GM21737 (cell line): ENCODE data around the gene BMPER.

Experiments
- ATAC-seq: cut with Tn5 transposase; IDR thresholded peaks from one replicate; pipeline ENCODE4 v1.9.1; 2021; ENCODE audit warnings: mild to moderate bottlenecking, moderate library complexity; ENCODE audit not compliant: unreplicated experiment

Gene BMPER

GRCh38 chr7:33887266-33887975 lies 17.9 kb upstream of the BMPER start:
- ATAC-seq: no peak

GRCh38 chr7:33888166-33888565 lies 17.2 kb upstream of the BMPER start:
- ATAC-seq: no peak

- ATAC-seq: no peak
Observed at GRCh38 chr7:33892945-33893344, 12.4 kb upstream of the BMPER start.

- no peak for ATAC-seq
Observed at GRCh38 chr7:33893377-33893776, 12.0 kb upstream of the BMPER start.

GRCh38 chr7:33895025-33895804 lies 10.1 kb upstream of the BMPER start:
- ATAC-seq: peak; percentile 91

GRCh38 chr7:33900501-33900900 lies 4.8 kb upstream of the BMPER start:
- no peak for ATAC-seq

- ATAC-seq: no peak
Observed at GRCh38 chr7:33901199-33901598, 4.1 kb upstream of the BMPER start.

GRCh38 chr7:33901847-33902246 lies 3.5 kb upstream of the BMPER start:
- no peak for ATAC-seq

GRCh38 chr7:33902746-33903145 lies 2.6 kb upstream of the BMPER start:
- ATAC-seq: no peak

- ATAC-seq: no peak
Observed at GRCh38 chr7:33903791-33904680, 1.3 kb upstream of the BMPER start.

GRCh38 chr7:33904681-33905388 lies 504 bp upstream of the BMPER start:
- no peak for ATAC-seq

- ATAC-seq: no peak
Observed at GRCh38 chr7:33906697-33907096, 1.4 kb downstream of the BMPER start.

GRCh38 chr7:33907625-33908024 lies 2.3 kb downstream of the BMPER start:
- no peak for ATAC-seq

- ATAC-seq: no peak
Observed at GRCh38 chr7:33909318-33909717, 4.0 kb downstream of the BMPER start.

- ATAC-seq: no peak
Observed at GRCh38 chr7:33909755-33910154, 4.4 kb downstream of the BMPER start.

GRCh38 chr7:33910756-33911155 lies 5.4 kb downstream of the BMPER start:
- ATAC-seq: no peak

- ATAC-seq: no peak
Observed at GRCh38 chr7:33916357-33917081, 11.2 kb downstream of the BMPER start.

GRCh38 chr7:33917661-33918060 lies 12.3 kb downstream of the BMPER start:
- ATAC-seq: no peak

- ATAC-seq: no peak
Observed at GRCh38 chr7:33918438-33919143, 13.3 kb downstream of the BMPER start.

GRCh38 chr7:33919449-33919848 lies 14.1 kb downstream of the BMPER start:
- no peak for ATAC-seq
